Stimulated activated CD4-positive, alpha-beta T cell treated with anti-CD3 and anti-CD28 coated beads, TNF-alpha, amount 100 ng/mL, for 24 hours (primary cell): ENCODE data around the gene MYH16.
"Not testable (repeated sequence)": the region's sequence is repeated elsewhere in the genome, so short reads cannot be mapped to it uniquely, and the experiment has no call there.

Source experiments
- DNase-seq, 3 experiments: peaks; one replicate each; pipeline ENCODE4 v3.0.0-alpha.2; 2020; ENCODE audit warnings: low read depth in 3 of 3

Gene MYH16

DNA sequence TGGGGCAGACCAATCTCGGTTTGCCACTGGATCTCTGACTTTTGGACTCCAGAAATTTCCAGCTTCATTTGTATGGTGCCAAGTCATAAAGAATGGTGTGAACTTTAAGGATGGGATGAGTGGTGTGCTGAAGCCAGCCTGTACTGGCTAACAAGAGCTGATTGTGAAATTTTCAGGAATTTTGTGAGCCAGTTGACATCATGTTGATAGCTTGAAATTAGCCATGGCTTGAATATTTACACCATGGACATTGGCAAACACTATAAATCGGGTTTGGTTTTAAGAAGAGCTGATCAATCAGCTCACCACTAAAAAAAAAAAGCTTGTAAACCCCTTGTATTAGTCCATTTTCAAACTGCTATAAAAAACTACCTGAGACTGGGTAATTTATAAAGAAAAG, 14.1 kb upstream of the MYH16 start:
- no peak for DNase-seq

DNA sequence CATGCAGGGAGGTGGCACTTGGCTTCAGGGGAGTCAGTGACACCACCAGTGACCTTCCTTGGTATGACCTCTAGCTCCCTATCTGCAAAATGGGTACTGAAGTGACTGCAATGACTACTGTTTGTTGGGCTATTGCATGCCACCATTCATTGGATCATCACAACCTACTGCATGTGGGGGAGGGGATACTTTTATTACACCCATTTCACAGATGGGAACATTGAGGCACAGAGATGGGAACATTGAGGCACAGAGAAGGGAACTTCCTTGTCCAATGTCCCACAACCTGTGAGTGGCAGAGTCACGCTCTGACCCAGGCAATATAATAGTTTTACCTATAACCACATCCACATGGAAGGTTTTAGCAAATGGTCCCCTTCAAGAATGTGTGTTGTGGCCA, 12.2 kb upstream of the MYH16 start:
- no peak for DNase-seq

DNA sequence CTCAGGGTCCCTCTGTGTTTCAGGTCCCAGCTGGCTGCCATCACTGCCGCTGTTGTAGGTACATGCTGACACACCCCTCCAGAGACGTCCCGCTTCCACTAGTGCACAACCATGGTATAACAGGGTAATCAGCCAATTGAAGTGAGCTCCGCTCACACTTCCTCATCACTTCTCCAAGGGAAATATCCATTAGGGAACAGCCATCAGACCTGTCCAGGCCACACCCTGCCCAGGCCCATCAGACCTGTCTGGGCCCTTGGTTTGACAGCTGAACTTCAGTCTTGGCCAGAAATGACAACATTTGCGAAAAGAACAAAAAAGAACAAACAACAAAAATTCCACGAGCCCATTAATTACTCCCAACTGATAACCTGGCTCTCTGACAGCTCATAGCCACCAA, 11.0 kb upstream of the MYH16 start:
- DNase-seq: no peak

DNA sequence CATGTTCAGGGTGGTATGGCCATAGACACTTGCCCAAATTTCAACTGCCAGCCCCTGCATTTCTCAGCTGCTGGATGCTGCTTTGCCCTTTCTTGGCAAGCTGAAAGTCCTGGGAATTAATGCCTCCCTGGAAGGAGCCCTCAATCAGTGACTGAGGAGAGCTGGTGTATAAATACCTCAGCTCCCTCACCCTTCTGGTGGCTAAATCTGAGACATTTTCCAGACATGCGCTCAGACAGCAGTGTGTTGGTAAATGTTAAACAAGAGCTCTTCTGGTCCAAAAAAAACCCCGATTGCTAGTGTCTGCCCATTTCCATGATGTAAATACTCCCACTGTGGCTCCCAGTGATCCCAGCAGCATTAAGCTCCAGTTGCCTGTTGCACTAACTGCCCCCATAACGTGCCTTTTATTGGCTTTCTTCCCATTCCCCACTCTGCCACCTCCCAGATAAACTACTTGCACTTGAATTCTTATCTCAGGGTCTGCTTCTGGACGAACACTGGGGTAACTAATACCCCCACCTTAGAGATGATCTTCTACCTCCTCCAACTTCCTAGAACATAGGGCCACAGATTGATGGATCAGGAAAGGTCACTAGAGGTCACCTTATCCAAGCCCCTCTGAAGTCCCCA, 6.7 kb upstream of the MYH16 start:
- no peak for DNase-seq

DNA sequence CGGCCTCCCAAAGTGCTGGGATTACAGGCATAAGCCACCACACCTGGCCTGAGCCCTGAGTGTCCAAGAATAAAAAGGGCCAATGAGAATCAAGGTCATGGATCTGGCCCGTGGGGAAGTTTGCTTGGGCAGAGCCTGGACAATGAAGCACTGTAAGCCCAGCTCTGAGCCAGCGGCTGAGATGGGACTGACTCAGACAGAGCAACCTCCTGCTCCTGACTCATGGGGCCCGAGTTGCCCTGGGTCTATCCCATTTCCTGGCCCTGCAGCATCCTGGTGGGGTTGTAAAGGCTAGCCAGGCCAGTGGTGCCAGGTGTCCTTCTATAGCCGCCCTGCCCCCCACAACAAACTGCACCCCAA, 5.2 kb upstream of the MYH16 start:
- no peak for DNase-seq

DNA sequence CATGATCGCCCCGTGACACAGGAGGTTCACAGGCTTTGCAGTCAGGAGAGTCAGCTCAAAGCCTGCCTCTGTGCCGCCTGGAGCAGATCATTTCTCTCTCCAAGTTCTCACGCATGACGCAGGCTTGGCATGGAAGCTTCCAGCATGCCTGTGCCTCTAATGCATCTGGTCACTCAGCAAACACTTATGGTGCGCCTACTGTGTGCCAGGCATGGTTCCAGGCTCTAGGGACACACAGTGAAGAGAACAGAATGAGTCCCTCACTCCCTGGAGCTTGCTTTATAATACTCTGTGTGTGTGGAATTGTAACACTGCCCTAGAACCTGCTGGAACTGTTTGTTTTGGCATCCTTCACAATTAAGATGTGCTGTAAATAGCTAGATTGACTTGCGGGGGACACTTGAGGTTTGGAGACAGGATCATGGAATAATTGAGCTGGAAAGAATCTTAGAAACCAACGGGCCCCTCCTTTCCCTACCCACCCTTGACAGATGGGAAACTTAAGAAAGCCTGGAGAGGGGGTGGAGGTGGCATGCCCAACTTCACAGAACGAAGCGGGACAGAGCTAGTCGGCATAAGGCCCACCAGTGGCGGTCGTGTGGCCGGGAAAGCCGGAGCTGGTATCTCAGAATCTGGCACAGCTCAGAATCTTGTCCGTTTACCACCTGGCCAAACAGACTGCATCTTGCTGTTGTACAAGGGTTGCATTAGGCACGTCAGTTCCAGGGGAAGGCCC, 4.6 kb upstream of the MYH16 start:
- no peak for DNase-seq

DNA sequence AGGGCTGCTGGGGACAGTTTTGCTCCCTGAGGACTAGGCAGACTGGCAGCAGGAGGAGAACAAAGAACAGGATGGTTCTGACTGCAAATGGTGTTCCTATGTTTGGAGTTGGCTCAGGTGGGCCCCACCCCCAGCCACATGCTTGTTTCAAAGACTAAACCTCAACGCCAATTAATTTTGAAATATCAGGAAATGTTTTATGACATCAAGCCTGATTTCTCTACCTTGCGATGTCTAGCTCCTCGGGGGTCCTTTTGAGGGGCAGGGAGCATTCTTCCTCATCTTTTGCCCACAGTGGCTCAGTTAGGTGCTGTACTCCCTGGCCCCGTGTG, 4.1 kb upstream of the MYH16 start:
- no peak for DNase-seq

DNA sequence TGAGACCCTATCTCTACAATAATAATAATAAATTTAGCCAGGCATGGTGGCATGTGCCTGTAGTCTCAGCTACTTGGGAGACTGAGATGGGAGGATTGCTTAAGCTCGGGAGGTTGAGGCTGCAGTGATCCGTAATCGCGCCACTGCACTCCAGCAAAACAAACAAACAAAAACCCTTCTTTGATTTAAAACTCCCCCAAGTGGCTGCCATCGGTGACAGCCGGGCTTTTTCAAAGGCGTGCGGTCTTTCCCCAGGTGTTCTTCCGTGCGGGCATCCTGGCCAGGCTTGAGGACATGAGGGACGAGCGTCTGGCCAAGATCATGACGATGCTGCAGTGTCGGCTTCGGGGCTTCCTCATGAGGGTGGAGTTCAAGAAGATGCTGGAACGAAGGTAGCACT, 1.9 kb upstream of the MYH16 start:
- DNase-seq: no peak

DNA sequence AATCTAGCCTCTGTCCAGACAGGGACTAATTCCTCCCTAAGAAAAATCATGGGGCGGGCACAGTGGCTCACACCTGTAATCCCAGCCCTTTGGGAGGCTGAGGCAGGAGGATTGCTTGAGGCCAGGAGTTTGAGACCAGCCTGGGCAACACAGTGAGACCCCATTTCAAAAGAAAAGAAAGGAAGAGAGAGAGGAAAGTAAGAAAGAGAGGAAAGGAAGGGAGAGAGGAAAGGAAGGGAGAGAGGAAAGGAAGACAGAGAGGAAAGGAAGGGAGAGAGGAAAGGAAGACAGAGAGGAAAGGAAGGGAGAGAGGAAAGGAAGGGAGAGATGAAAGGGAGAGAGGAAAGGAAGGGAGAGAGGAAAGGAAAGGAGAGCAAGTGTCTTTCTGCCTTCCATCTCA, 922 bp downstream of the MYH16 start:
- not testable (repeated sequence) for DNase-seq

DNA sequence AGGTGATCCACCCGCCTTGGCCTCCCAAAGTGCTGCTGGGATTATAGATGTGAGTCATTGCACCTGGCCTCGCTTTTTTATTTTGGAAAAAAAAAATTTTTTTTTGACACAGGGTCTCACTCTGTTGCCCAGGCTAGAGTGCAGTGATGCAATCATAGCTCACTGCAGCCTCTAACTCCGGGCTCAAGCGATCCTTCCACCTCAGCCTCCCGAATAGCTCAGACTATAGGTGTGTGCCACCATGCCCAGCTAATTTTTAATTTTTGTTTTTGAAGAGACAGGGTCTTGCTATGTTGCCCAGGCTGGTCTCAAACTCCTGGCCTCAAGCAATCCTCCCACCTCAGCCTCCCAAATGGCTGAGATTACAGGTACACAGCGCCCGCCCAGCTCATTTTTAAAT, 2.3 kb downstream of the MYH16 start:
- not testable (repeated sequence) for DNase-seq

DNA sequence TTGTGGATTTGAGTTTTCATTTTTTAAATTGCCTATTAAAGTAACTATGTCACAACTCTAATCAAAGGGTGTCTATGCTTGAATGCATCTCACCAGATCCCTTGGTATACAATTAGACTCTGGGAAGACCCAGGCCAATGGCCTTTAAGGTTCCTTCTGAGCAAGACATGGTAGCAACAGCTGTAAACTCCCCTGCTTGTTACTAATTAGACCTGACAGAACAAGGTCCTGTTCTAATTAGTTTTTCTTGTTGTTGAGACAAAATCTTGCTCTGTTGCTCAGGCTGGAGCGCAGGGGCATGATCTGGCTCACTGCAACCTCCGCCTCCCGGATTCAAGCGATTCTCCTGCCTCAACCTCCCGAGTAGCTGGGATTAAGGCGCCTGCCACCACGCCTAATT, 2.9 kb downstream of the MYH16 start:
- no peak for DNase-seq

DNA sequence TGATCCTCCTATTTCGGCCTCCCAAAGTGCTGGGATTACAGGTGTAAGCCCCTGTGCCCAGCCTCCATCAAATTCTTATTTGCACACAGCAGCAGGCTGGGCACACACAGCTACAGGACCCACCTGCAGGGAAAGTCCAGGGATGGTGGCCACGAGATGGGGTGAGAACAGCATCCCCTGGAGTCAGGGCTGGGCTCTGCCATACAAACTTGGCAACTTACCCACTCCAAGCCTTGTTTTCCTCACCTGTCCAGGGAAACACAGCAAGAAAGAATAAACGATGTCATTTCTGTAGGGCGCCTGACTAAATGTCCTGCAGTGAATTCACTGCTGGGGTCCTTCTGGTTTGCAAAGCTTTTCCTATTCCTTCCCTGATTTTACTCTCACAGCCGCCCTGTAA, 5.5 kb downstream of the MYH16 start:
- DNase-seq: no peak

DNA sequence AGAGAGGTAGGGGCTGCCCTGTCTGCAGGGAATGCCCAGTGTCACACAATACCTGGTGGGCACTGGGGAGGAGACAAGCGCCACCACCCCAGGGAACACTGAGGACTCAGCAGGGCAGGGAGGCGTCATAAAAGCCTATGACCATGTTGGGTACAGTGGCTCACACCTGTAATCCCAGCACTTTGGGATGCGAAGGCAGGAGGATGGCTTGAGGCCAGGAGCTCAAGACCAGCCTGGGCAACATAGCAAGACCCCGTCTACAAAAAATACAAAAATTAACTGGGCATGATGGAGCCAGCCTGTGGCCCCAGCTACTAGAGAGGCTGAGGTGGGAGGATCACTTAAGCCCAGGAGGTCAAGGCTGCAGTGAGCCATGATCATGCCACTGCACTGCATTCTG, 11.5 kb downstream of the MYH16 start:
- not testable (repeated sequence) for DNase-seq

DNA sequence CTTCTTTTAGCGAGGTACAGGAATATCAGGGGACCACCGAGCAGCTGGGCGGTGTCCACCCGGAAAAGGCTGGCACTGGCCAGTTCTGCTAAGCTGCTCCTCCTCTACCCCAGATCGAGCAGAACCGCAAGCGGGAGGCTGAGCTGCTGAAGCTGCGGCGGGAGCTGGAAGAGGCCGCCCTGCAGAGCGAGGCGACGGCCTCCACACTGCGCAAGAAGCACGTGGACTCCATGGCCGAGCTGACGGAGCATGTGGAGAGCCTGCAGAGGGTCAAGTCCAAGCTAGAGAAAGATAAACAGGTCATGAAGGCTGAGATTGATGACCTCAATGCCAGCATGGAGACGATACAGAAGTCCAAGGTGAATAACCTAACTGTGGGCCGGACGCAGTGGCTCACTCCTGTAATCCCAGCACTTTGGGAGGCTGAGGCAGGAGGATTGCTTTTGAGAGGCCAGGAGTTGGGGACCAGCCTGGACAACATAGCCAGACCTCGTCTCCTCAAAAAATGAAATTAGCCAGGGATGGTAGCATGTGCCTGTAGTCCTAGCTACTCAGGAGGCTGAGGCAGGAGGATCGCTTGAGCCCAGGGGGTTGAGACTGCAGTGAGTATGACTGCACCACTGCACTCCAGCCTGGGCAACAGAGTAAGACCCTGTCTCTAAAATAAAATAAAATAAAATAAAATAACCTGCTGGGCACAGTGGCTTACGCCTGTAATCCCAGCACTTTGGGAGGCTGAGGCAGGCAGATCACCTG, 15.3 kb downstream of the MYH16 start:
- DNase-seq: no peak

DNA sequence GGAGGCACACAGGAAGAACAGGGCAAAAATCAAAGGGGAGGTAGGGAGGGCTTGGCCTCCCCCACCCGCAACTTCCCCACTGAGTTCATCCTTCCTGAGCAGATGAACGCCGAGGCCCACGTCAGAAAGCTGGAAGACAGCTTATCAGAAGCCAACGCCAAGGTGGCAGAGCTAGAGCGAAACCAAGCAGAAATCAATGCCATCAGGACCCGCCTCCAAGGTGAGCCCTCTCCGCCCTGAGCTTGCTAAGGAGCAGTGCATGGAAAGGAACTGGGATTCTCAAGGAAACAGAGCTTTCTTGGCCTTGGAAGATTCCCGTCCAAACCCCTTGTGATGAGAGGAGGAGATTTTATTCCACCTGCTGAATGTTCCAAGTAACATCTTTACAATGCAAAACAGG, 16.5 kb downstream of the MYH16 start:
- DNase-seq: no peak

DNA sequence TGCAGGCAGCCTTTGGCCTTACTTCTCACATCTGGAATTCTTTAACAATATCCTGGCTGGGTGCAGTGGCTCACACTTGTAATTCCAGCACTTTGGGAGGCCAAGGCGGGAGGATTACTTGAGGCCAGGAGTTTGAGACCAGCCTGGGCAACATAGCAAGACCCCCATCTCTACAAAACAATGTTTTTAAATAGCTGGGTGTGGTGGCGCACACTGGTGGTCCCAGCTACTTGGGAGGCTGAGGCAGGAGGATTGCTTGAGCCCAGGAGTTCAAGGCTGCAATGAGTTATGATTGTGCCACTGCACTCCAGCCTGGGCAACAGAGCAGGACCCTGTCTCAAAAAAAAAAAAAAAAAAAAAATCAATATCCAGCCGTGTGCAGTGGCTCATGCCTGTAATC, 17.5 kb downstream of the MYH16 start:
- not testable (repeated sequence) for DNase-seq

DNA sequence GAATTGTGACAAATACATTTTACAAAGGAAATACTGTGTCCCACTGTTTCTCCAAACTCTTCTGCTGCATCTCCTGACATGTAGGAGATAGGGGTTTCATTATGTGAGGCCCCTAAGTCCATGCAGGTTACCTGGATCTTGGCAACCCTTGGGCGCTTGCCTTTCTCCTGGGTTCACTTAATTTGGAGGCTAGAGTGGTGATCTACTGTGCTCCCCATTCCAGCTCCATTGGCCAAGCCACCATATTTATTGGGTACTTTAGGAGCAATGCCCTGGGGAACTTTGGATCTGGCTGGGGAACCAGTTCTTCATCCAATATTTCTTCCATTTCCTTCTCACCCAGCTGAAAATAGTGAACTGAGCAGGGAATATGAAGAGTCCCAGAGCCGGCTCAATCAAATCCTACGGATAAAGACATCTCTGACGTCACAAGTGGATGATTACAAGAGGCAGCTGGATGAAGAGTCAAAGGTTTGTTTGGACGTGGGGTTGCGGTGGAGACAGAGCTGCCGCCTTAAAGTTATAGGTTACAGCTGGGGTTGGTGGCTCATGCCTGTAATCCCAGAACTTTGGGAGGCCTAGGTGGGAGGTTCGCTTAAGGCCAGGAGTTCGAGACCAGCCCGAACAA, 18.5 kb downstream of the MYH16 start:
- DNase-seq: no peak

DNA sequence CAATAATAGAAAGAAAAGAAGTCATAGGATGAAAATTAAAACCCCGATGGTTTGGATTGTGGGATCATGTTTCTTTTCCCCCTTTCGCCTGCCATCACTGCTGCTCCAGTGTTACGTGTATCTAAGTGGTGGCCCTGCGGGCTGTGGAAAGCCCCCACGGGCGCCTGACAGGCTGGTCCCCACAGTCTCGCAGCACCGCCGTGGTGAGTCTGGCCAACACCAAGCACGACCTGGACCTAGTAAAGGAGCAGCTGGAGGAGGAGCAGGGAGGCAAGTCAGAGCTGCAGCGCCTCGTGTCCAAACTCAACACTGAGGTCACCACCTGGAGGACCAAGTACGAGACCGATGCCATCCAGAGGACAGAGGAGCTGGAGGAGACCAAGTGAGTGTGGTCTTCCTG, 19.5 kb downstream of the MYH16 start:
- DNase-seq: no peak

DNA sequence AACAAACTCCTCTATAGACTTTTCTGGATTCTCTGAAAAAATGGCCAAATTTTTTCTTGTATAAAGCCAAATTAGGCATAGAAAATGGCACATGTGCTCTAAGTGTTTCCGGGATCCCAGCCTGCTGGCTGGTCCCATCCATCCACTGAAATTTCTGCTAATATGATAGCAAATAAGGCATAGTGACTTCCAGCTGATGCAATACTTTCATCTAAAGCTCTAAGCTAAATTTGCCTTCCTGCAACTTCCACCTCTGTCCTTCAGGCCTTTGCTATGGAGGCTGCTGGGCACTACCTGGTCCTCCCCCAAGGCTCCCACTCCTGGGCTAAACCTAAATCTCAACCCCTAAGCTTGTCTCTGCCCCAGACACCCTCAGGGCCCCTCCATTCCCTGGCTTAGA, 20.5 kb downstream of the MYH16 start:
- DNase-seq: no peak

DNA sequence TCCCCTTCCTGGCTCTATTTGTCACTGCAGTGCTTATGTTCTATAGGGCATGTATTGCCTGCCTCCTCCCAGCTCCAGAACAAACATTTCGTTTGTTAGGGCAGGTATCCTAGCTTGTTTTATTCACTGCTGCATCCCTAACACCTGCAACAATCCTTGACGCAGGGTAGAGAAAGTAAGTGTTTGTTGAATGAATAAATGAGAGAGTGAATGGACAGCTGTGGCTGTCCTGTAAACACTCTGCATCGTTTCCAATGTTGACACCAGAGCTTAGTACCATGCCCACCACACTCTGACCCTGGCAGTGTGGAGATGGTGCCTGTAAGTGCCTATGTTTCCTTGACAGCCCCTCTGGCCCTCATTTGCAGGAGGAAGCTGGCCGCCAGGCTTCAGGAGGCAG, 21.0 kb downstream of the MYH16 start:
- DNase-seq: no peak

DNA sequence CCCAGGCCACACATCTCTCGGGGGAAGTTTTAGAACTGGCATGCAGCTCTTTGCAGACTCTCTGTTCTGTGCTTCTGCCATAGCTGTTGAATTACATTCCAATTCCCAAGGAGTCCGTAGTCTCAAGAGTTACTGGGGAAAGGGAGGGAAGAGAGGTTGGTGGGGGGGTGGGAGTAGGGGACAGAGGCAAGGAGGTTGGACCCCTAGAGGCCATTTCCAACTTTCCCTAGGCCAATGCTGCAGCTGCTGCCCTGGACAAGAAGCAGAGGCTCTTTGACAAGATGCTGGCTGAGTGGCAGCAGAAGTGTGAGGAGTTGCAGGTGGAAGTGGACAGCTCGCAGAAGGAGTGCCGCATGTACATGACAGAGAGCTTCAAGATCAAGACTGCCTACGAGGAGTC, 23.8 kb downstream of the MYH16 start:
- no peak for DNase-seq

DNA sequence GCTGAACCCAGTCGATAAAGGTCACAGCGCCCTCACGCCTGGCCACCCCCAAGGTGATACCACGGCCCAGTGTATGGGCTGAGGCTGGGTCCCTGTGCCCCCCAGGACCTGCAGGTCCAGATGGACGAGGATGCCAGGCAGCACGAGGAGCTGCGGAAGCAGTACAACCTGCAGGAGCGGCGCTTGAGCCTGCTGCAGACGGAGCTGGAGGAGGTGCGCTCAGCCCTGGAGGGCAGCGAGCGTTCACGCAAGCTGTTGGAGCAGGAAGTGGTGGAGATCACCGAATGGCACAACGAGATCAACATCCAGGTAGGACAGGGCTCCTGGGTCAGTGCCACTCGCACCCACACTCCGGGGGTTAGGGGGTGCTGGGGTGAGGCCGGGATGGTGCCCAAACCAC, 28.9 kb downstream of the MYH16 start:
- no peak for DNase-seq
